Fibroblast of villous mesenchyme (primary cell): ENCODE data around the gene FAM229A. TPM values are rescaled to one million over a fixed set of nuclear protein-coding genes. Genes with fewer than 3 reads are reported as not detected.

Experiments used
- DNase-seq: peaks from one replicate; pipeline ENCODE4 v3.0.0-alpha.2; 2010; ENCODE audit warnings: low read depth
- H3K4me3 ChIP-seq: 2 replicates; pipeline ENCODE4 v1.5.1; 2011; ENCODE audit warnings: low read depth, mild to moderate bottlenecking, low read length
- total RNA-seq: library from RNA; depleted of rRNA; stranded (reverse); fragments of >200 nt; gene quantifications from 2 replicates; pipeline ENCODE4 v1.2.3, GENCODE V29; 2012
- TF ChIP-seq, protein P1 (sequence below): IDR thresholded peaks from 2 replicates; pipeline ENCODE4 v1.5.1; 2012; ENCODE audit warnings: low read depth, mild to moderate bottlenecking, low read length; ENCODE audit not compliant: insufficient read depth

FAM229A gene
- total RNA-seq, 1 donor: 1.3 TPM

DNA sequence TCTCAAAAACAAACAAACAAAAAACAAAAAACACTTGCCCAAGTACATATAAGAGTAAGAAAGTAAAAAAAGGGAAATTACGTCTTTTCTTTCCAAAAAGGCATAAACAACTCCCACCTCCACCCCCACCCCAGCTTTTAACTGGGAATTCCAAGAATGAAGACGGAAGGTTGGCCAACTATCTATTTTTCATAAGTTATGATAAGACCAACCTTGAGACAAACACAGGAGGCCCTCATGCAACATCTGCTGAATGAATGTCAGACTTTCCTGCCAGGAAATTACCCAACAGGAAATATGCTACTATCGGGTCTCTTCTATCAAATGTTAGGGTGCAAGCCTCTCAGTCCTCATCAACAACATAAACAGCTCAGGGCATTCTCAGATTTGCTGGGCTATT is 30.0 kb upstream of the FAM229A start:
- TF ChIP-seq, protein P1, sequence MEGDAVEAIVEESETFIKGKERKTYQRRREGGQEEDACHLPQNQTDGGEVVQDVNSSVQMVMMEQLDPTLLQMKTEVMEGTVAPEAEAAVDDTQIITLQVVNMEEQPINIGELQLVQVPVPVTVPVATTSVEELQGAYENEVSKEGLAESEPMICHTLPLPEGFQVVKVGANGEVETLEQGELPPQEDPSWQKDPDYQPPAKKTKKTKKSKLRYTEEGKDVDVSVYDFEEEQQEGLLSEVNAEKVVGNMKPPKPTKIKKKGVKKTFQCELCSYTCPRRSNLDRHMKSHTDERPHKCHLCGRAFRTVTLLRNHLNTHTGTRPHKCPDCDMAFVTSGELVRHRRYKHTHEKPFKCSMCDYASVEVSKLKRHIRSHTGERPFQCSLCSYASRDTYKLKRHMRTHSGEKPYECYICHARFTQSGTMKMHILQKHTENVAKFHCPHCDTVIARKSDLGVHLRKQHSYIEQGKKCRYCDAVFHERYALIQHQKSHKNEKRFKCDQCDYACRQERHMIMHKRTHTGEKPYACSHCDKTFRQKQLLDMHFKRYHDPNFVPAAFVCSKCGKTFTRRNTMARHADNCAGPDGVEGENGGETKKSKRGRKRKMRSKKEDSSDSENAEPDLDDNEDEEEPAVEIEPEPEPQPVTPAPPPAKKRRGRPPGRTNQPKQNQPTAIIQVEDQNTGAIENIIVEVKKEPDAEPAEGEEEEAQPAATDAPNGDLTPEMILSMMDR: no peak
- DNase-seq: peak; percentile 54

DNA sequence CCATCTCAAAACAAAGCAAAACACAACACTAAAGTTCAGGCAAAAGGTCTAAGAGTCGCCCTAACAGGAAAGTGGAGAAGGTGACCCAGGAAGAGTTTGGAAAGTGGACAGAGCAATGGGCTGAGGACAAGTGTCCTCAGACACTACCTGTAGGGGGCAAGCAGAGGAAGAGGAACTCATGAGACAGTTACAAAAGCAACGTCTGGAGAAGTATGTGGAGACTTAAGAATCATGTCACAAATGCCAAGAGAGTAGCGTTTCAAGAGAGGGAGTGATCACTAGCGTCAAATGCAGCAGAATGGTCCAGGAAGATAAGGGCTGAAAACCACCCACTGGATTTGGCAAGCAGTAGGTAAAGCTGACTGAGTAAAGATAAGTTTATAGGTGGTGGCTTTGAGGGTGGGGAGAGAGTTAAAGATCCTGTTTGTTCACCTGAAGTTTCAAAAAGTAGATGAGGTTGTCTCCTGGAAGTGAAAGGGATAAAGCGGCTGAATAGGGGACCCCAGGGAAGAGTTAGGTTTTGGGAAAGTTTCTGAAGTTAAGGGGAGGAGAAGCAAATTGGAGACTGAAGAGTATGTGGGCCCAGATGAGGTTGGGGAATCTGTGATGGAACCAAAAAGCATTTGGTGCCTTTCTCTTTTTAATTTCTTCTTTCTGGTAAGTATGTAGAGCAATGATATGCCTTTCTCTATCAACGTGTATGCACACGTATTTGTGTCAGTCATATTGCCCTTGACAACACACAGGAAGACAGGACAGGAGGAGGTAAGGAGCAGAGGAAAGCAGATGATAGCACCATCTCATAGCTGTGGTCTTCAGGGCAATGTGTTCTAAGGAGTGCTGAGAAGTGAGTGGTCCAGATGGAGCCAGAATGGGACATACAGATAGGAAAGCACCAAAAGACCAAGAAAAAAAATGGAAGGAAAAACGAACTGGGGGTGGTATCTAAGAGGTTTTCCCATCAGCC is 28.9 kb upstream of the FAM229A start:
- no peak overlapping the region for H3K4me3 ChIP-seq
- TF ChIP-seq, protein P1: no peak
- DNase-seq: no peak

More for the DNA sequence above, 30.0 kb upstream of the FAM229A start:
- H3K4me3 ChIP-seq: no peak overlapping the region

DNA sequence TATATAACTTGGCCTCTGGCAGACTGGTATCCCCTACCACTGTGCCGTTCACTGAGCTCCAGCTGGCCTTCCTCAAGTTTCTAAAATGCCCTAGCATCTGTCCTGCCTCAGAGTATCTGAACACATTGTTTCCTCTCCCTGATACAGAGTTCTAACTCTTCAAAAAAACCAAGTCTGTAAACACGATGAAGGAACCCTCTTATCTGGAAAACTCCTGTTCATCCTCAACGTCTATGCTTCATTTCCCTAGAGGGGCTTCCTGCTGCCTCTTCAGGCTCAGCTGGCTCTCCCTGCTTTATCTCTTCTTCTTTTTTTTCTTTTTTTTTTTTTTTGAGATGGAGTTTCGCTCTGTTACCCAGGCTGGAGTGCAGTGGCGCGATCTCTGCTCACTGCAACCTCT is 26.4 kb upstream of the FAM229A start:
- TF ChIP-seq, protein P1: no peak
- no peak overlapping the region for H3K4me3 ChIP-seq
- no peak for DNase-seq

DNA sequence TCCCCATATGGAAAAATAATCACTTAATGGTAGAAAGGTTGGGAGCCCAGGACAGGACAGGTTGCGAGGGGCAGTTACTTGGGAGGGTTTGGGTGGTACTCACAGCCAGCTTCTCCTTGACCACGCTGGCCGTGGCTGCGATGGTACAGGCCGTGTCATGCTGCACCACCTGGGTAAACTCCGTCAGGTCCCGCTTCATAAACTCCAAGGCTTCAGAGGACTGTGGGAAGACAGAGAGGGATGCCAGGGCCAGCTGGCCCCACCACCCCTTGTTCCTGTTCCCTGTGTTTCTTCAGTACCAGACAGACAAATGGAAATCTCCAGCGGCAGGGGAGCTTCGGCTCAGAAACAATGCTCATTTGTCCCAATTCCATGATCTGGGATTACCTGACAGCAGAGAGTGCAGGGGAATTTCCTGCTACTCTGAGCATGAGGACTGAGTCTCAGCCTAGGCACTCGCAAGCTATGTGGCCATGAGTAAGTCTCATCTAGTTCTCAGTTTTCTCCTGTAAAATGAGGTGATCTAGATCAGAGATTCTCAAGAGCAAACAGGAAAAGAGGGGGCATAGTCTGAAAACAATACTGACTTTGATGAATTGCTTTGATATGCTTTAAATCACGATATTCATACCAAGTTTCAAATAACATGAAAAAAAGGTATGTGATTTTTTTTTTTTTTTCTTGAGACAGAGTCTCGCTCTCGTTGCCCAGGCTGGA is 24.5 kb upstream of the FAM229A start:
- H3K4me3 ChIP-seq: no peak overlapping the region
- TF ChIP-seq, protein P1: no peak
- DNase-seq: no peak

DNA sequence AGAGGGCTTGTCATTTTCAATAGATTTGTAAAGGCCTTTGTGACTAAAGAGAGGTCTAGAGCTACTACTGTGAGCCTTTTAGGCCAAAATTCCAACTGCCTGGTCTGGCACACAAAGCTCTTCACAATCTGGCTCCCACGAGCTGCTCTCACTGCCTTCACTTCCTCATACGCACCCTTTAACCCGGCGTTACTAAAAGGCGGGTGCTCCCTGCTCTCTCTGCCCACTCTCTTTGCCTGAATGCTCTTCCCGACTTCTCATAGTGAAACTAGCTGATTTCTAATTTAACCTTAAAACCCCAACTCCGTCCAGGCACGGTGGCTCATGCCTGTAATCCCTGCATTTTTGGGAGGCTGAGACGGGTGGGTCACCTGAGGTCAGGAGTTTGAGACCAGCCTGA is 17.8 kb upstream of the FAM229A start:
- no peak overlapping the region for H3K4me3 ChIP-seq
- TF ChIP-seq, protein P1: no peak
- DNase-seq: no peak

DNA sequence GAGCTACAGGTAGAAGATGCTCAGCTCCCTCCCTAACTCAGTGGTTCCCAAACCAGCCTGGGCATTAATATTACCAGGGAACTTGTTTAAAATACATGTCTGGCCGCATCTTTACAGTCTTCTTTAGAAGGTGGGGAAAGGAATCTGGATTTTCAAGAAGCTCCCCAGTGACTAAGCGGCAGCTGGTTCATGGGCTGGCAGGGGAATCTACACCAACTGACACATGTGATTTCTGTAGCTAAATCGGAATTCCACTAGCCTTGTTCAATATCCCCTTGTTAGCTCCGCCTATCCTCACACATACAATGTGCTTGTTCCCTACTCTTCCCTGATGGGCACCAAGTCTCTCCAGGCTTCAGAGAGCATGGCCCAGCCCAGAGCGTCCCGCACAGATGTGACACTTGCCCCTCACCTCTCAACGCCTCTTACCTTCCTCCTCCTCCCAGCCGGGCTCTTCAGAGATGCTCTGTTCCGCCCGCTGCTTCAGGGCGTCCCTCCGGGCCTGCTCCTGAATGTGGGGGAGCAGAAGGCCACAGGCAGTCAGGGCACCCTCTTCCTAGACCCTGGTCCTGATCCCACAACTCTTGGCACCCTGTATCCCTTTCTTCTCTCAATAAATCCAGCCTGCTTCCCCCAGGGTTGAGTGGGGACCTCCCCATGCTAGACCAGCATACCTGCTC is 15.4 kb upstream of the FAM229A start:
- H3K4me3 ChIP-seq: no peak overlapping the region
- TF ChIP-seq, protein P1: no peak
- DNase-seq: no peak
